ENCODE measurements around the gene BAHCC1.

BAHCC1 gene

GRCh38 chr17:81489998-81490992, 95.0 kb downstream of the BAHCC1 start:
- FAIRE-seq = no peak
- DNase-seq (ENCODE audit: low spot score) = no peak

GRCh38 chr17:81491181-81491581, 95.9 kb downstream of the BAHCC1 start:
- FAIRE-seq (peak; percentile 63), DNase-seq (ENCODE audit: low spot score) (no peak)

GRCh38 chr17:81491761-81492160, 96.5 kb downstream of the BAHCC1 start:
- DNase-seq (ENCODE audit: low spot score) (no peak), FAIRE-seq (no peak)

GRCh38 chr17:81492202-81492601, 96.9 kb downstream of the BAHCC1 start:
- DNase-seq (ENCODE audit: low spot score) (no peak), FAIRE-seq (no peak)

GRCh38 chr17:81492706-81493105, 97.4 kb downstream of the BAHCC1 start:
- FAIRE-seq (no peak), DNase-seq (ENCODE audit: low spot score) (no peak)

GRCh38 chr17:81493198-81494038, 98.2 kb downstream of the BAHCC1 start:
- no peak for DNase-seq (ENCODE audit: low spot score)
- FAIRE-seq = peak; percentile 62

- DNase-seq (ENCODE audit: low spot score) (no peak), FAIRE-seq (peak; percentile 56)
Measured at GRCh38 chr17:81494626-81495377, 99.5 kb downstream of the BAHCC1 start.

GRCh38 chr17:81498953-81499600, 103.8 kb downstream of the BAHCC1 start:
- FAIRE-seq (no peak), DNase-seq (ENCODE audit: low spot score) (no peak)

GRCh38 chr17:81499601-81499970, 104.3 kb downstream of the BAHCC1 start:
- FAIRE-seq (no peak), DNase-seq (ENCODE audit: low spot score) (no peak)

- no peak for FAIRE-seq
- DNase-seq (ENCODE audit: low spot score) = no peak
Measured at GRCh38 chr17:81500047-81500446, 104.8 kb downstream of the BAHCC1 start.

GRCh38 chr17:81502471-81503017, 107.3 kb downstream of the BAHCC1 start:
- peak; percentile 44 for FAIRE-seq
- no peak for DNase-seq (ENCODE audit: low spot score)

- DNase-seq (ENCODE audit: low spot score) = no peak
- no peak for FAIRE-seq
Measured at GRCh38 chr17:81503619-81504018, 108.4 kb downstream of the BAHCC1 start.

- DNase-seq (ENCODE audit: low spot score) (no peak), FAIRE-seq (peak; percentile 27)
Measured at GRCh38 chr17:81508639-81509206, 113.5 kb downstream of the BAHCC1 start.

GRCh38 chr17:81509207-81509971, 114.1 kb downstream of the BAHCC1 start:
- FAIRE-seq (no peak), DNase-seq (ENCODE audit: low spot score) (no peak)

GRCh38 chr17:81509972-81510784, 114.9 kb downstream of the BAHCC1 start:
- FAIRE-seq (no peak), DNase-seq (ENCODE audit: low spot score) (no peak)

- no peak for DNase-seq (ENCODE audit: low spot score)
- FAIRE-seq = peak; percentile 77
Measured at GRCh38 chr17:81510785-81511553, 115.7 kb downstream of the BAHCC1 start.

GRCh38 chr17:81511554-81511803, 116.2 kb downstream of the BAHCC1 start:
- no peak for DNase-seq (ENCODE audit: low spot score)
- no peak for FAIRE-seq
